Stimulated activated naive CD8-positive, alpha-beta T cell treated with anti-CD3 and anti-CD28 coated beads, Interleukin-15, Interleukin-2, amounts not matched to agents 100 U/mL and 50 U/mL, for 24 hours (primary cell): ENCODE measurements around the gene SPNS2.

Source experiments
- ATAC-seq: fragments of 150-1000 bp; cut with Tn5 transposase; one replicate; pipeline ENCODE4 v1.10.0; 2021
- DNase-seq: peaks from one replicate; pipeline ENCODE4 v3.0.0; 2021

Gene SPNS2

GRCh38 chr17:4520060-4520893 is 21.6 kb downstream of the SPNS2 start:
- ATAC-seq = peak; percentile 16

DNA sequence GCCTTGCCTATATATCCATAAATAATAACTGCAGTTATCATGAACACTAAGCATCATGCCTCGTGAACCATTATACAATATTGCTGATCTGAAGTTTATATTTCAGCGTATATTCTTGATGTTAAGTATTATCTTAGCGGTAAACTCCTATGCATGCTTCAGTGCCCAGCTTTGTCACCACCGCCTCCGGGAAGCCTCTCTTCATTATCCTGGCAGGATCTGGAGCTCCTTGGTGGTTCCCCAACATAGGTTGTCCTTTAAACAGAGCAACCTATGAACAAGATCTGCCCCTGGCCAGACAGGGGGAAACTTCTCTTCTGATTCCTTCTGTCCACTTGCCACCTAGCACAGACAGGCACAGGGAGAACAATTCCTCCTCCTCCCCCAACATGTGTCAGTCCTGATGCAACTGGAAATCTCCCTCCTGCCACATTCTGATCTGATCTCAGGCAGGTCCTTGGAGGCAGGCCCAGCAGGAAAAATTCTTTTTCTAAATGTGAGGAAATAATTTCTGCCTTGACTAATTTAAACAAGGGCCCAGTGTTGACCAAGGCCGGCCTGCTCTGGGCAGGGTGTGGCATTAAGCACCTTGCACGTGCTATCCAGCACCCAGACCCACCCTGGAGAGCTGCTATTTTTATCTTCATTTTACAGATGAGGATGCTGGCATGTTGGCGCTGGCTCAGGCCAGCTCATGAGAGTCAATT is 22.4 kb downstream of the SPNS2 start:
- DNase-seq (no peak), ATAC-seq (no peak)

More at GRCh38 chr17:4520060-4520893, 21.6 kb downstream of the SPNS2 start:
- no peak for DNase-seq

DNA sequence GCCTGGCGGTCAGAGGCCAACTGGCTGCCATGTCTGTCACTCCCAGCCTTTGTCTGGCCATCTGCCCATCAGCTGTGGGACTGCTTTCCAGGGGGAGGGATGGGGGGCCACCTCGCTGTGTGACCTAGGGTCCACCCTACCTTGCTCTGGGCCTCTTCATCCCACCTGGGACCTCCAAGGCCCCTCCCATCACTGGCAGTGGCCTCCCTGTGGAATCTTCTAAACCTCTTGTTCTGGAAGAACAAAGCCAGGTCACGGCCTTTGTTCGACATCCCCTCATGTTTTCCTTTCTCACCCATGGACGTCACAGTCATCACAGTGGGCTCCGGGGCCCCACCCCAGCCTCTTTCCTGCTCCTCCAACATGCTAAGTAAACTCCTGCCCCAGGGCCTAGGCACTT is 24.0 kb downstream of the SPNS2 start:
- no peak for DNase-seq
- no peak for ATAC-seq

DNA sequence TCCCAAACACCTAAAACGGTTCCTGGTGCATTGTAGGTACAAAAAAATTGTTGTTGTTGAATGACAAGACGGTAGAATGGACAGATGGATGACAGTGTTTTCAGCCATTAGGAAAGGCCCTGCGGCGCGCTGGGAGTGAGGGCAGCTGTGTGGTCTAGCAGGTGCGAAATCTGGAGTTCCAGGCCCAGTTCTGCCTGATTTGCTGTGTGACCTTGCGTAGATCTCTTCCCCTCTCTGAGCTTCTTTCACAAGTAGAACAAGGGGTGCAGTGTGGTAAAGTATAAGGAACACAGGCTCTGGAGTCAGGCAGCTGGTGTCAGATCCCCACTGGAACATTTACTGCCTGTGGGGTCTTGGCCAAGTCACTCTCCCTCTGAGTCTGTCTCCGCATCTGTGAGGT is 25.3 kb downstream of the SPNS2 start:
- DNase-seq (no peak), ATAC-seq (no peak)

DNA sequence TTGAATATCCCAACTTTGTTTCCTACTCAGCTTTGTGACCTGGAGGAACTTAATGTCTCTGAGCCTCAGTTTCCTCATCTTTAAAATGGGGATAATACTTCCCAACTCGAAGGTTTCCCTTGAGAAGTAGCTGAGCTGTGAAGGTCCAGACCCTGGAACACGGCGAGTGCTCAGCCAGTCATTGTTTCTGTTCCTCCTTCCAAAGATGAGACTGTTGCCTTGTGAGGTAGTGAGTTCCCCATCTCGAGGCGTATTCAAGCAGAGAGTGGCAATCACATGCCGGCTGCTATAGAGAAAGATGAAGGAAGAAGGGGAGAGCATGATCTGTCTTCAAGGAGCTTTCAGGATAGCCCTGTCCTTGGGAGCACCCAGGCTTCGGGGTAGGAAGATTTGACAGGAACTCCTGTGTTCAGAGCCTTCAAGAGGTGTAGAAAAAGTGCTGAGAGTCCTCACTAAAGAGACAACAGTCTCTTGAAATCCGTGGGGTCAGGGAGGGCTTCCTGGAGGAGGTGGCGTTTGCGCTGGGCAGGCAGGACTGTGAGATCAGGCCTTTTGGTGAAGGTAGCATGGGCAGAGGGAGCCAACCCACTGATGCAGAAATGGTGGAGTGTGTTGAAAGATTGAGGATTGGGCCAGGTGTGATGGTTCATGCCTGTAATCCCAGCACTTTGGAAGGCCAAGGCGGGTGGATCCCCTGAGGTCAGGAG is 27.2 kb downstream of the SPNS2 start:
- no peak for DNase-seq

GRCh38 chr17:4527134-4527533 is 28.5 kb downstream of the SPNS2 start:
- DNase-seq = no peak
- ATAC-seq = no peak

More for the DNA sequence above, 27.2 kb downstream of the SPNS2 start:
- no peak for ATAC-seq

GRCh38 chr17:4527566-4528125 is 29.0 kb downstream of the SPNS2 start:
- DNase-seq (no peak), ATAC-seq (no peak)

DNA sequence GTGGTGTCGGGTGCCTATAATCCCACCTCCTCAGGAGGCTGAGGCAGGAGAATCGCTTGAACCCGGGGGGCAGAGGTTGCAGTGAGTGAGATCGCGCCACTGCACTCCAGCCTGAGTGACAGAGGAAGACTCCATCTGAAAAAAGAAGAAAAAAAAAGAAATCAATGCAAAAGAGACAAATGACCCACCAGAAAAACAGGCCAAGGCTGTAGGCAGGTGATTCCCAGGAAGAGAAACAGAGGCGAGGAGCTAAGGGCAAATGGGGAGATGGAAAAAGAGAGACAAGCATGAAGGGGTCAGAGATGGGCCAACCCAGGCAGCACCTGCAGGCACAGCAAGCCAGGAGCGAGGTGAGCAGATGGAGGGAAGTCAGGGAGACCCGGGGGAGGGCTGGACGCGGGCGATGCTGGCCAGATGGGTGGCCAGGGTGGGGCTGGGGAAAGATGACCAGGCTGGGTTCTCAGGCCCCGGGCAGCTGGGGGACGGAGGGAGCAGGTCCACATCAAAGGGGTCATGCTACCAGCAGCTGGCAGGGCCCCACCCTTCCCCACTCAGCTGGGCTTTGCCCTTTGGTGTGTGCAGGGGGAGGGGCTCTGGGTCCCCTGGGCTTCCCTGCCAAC is 31.0 kb downstream of the SPNS2 start:
- no peak for DNase-seq
- ATAC-seq = no peak

DNA sequence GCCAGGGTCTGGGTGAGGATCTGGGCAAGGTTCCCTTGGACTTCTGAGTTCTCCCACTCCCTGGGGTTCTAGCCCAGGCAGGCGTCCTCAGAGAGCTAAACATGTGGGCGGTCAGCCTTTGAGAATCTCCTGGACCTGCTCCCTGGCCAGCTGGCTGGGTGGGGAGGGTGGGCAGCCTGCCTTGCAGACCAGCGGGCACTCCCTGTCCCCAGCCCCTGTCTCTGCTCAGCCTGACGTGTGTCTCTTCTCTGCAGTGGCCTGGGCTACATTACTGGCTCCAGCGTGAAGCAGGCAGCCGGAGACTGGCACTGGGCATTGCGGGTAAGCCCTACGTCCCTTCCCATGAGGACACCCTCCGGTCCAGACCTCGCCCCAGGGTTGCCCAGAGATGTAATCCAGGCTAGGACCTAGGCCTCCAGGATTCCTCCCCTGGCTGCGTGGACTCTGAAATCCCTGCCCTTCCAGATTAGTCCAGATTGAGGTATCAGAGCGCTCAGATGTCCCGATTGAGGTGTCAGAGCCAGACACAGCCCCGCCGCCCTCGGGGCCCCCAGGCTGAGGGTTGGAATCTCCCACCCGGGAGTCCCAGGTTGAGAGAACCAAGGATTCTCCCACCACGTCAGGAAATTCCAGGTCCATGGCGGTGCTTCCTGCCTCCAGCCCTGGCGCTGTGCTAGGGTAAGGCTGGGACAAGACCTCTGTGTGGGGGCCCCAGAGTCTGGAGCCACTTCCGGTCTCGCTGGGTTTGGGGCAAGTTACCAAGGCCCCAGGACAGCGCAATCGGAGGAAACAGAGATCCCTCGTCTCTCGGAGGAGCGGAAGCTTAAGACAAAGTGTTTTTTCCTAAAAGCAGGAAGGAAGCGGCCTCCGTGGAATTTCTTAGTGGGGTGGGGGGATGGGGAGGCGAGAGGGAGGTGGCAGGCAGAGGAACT is 32.4 kb downstream of the SPNS2 start:
- DNase-seq (no peak), ATAC-seq (no peak)

GRCh38 chr17:4531988-4532736 is 33.5 kb downstream of the SPNS2 start:
- no peak for DNase-seq
- ATAC-seq = no peak

- ATAC-seq (no peak), DNase-seq (no peak)
These were observed 34.3 kb downstream of the SPNS2 start for GRCh38 chr17:4532860-4533522.

GRCh38 chr17:4533523-4534504 is 35.1 kb downstream of the SPNS2 start:
- DNase-seq (peak; percentile 23), ATAC-seq (peak; percentile 2)

DNA sequence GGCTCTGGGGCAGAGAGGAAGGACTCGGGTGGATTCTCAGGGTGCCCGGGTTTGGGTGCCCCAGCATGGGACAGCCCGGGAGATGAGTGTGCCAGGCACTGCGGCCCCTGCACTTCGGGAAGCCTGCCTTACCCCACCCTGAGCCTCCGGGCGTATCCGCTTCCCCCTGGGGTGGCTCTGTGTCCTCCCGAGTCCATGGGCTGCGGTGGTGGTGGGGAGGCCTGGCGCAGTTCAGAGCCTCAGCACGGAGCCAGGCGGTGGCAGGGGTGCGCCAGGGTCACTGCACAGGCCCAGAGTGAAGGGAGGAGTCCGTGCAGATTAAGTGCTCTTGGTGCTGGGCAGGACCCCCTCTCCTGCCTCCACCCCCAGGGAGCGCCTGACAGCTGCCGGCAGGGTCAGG is 35.8 kb downstream of the SPNS2 start:
- ATAC-seq (peak; percentile 4), DNase-seq (no peak)

GRCh38 chr17:4534928-4535666 is 36.4 kb downstream of the SPNS2 start:
- ATAC-seq = no peak
- no peak for DNase-seq

DNA sequence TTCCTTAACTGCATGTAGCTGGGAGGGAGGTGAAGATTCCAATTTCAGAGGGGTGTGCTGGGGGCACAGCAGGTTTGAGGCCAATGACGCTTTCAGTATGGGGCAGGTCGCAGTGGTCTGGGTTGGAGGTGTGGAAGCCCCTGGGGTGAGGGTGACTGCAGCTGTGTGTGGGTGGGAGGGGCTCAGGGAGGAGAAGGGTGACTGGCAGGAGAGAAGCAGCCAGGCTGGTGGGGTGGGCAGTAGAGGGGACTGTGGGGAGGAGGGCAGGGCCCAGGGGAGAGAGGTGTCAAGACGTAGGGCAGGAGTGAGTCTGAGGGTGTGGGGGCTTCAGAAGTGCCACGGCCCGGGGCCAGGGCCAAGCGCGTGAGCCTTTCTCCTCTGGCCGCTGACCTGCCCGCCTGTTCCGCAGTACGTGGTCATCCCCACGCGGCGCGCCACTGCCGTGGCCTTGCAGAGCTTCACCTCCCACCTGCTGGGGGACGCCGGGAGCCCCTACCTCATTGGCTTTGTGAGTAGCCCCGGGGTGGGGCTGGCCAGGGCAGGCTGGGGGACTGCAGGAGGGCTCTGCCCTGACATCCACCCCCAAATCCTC is 37.1 kb downstream of the SPNS2 start:
- DNase-seq = no peak
- ATAC-seq = no peak

DNA sequence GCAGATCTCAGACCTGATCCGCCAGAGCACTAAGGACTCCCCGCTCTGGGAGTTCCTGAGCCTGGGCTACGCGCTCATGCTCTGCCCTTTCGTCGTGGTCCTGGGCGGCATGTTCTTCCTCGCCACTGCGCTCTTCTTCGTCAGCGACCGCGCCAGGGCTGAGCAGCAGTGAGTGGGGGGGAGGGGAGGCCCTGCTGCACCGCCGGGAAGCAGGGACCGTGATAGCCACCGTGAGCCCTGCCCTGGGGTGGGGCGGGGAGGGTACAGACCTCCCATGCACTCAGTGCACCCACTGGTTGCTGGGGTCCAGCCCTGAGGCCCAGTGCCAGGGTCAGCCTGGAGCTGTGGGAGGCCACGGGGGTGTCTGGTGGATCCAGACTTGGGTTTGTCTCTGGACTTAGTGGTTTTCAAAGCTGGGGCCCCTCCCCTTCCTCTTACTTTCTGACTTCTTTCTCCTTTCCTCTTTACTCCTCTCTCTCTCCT is 37.6 kb downstream of the SPNS2 start:
- no peak for ATAC-seq

DNA sequence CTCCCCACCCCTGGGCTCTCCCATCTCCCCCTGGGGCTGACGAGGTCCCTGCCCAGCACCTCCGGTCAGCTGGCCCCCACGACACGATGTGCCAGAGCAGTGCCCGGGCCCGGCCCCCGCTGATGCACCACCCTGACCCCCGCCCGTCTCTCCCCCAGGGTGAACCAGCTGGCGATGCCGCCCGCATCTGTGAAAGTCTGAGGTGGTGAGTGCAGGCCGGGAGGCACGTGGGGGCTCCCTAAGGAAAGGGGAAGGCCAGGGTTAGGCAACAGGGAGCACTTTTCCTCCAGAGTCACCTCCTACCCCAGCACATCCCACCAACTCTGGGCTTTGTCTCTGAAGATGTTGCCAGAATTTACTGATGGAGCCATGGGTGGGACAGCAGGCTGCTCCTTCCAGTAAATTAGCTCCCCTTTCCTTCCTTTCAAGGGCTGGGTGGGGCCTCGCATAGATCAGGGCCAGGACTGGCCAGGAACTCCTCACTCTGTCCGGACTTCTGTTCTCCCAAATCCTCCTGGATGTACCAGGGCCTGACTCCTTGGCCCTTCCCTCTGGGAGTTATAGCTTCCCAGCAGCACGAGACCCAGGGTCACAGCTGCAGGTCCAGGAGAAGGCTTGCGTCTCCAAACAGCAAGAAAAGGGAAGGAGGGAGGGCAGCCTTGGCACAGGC is 38.2 kb downstream of the SPNS2 start:
- no peak for DNase-seq
- no peak for ATAC-seq

More for the DNA sequence above, 37.6 kb downstream of the SPNS2 start:
- no peak for DNase-seq
